Subcutaneous abdominal adipose tissue (tissue), 5 donors: ENCODE data around the gene UPF1.
"Not testable (repeated sequence)": the region's sequence is repeated elsewhere in the genome, so short reads cannot be mapped to it uniquely, and the experiment has no call there.

Experiments used
- H3K27ac ChIP-seq: one replicate; pipeline ENCODE4 v1.7.0; 2013; ENCODE audit warnings: low read depth, mild to moderate bottlenecking, inconsistent platforms, low read length, moderate library complexity
- H3K27me3 ChIP-seq, 5 donors: one replicate each; pipeline ENCODE4 v1.7.0; 2013; ENCODE audit warnings: low read length in 5 of 5, inconsistent platforms in 1 of 5; ENCODE audit not compliant: control insufficient read depth in 5 of 5, insufficient read depth in 4 of 5
- H3K36me3 ChIP-seq, 5 donors: one replicate each; pipeline ENCODE4 v1.7.0; 2013; ENCODE audit warnings: low read length in 5 of 5; ENCODE audit not compliant: control insufficient read depth in 5 of 5, insufficient read depth in 5 of 5
- H3K4me1 ChIP-seq, 5 donors: one replicate each; pipeline ENCODE4 v1.7.0; 2013; ENCODE audit warnings: low read length in 5 of 5, mild to moderate bottlenecking in 3 of 5, moderate library complexity in 1 of 5; ENCODE audit not compliant: control insufficient read depth in 5 of 5, insufficient read depth in 5 of 5
- H3K4me3 ChIP-seq, 5 donors: one replicate each; pipeline ENCODE4 v1.7.0; 2013; ENCODE audit warnings: low read length in 5 of 5, low read depth in 1 of 5
- H3K9ac ChIP-seq, 5 donors: one replicate each; pipeline ENCODE4 v1.7.0; 2013; ENCODE audit warnings: low read length in 5 of 5, mild to moderate bottlenecking in 4 of 5, moderate library complexity in 3 of 5
- H3K9me3 ChIP-seq, 5 donors: one replicate each; pipeline ENCODE4 v1.7.0; 2013; ENCODE audit warnings: low read length in 5 of 5; ENCODE audit not compliant: control insufficient read depth in 5 of 5
- donor health status: healthy.
- donor health status: healthy.
- donor health status: healthy.
- donor health status: healthy.
- donor health status: healthy.

UPF1 gene

GRCh38 chr19:18799389-18799970 lies 32.3 kb upstream of the UPF1 start:
- Histone ChIP-seq H3K4me1 (peaks cover 0 to 6% (median 3%) of the 10 kb centered on the region in 5 donors), H3K36me3 (no peaks in the 10 kb centered on the region), H3K27ac (no peak overlapping the region), H3K9me3 (no peaks in the 10 kb centered on the region), H3K9ac (no peak overlapping the region), H3K27me3 (peaks cover 14 to 44% (median 25%) of the 10 kb centered on the region in 5 donors), H3K4me3 (no peak overlapping the region)

GRCh38 chr19:18800079-18800478 lies 31.7 kb upstream of the UPF1 start:
- Histone ChIP-seq H3K9ac (no peak overlapping the region), H3K4me1 (peaks cover 0 to 6% (median 3%) of the 10 kb centered on the region in 5 donors), H3K36me3 (no peaks in the 10 kb centered on the region), H3K4me3 (no peak overlapping the region), H3K27ac (no peak overlapping the region), H3K9me3 (no peaks in the 10 kb centered on the region), H3K27me3 (peaks cover 14 to 43% (median 21%) of the 10 kb centered on the region in 5 donors)

GRCh38 chr19:18800636-18801035 lies 31.1 kb upstream of the UPF1 start:
- no peak overlapping the region for H3K9ac ChIP-seq
- H3K27me3 ChIP-seq = peaks cover 14 to 38% (median 20%) of the 10 kb centered on the region in 5 donors
- H3K36me3 ChIP-seq = no peaks in the 10 kb centered on the region
- peaks cover 0 to 2% (median 1%) of the 10 kb centered on the region in 5 donors for H3K4me1 ChIP-seq
- H3K27ac ChIP-seq = no peak overlapping the region
- no peaks in the 10 kb centered on the region for H3K9me3 ChIP-seq
- no peak overlapping the region for H3K4me3 ChIP-seq

GRCh38 chr19:18802354-18802753 lies 29.4 kb upstream of the UPF1 start:
- Histone ChIP-seq H3K4me1 (no peaks in the 10 kb centered on the region), H3K27me3 (peaks cover 10 to 25% (median 13%) of the 10 kb centered on the region in 5 donors), H3K9me3 (no peaks in the 10 kb centered on the region), H3K27ac (no peak overlapping the region), H3K36me3 (no peaks in the 10 kb centered on the region), H3K9ac (no peak overlapping the region), H3K4me3 (no peak overlapping the region)

GRCh38 chr19:18803550-18804138 lies 28.1 kb upstream of the UPF1 start:
- peaks cover 5 to 16% (median 7%) of the 10 kb centered on the region in 5 donors for H3K27me3 ChIP-seq
- no peak overlapping the region for H3K27ac ChIP-seq
- H3K4me3 ChIP-seq = no peak overlapping the region
- no peaks in the 10 kb centered on the region for H3K36me3 ChIP-seq
- no peak overlapping the region for H3K9ac ChIP-seq
- peaks cover 0 to 9% (median 0%) of the 10 kb centered on the region in 5 donors for H3K4me1 ChIP-seq
- H3K9me3 ChIP-seq = no peaks in the 10 kb centered on the region

- no peak overlapping the region for H3K4me3 ChIP-seq
- H3K36me3 ChIP-seq = no peaks in the 10 kb centered on the region
- H3K4me1 ChIP-seq = peaks cover 0 to 13% (median 4%) of the 10 kb centered on the region in 5 donors
- H3K27ac ChIP-seq = no peak overlapping the region
- no peak overlapping the region for H3K9ac ChIP-seq
- H3K9me3 ChIP-seq = no peaks in the 10 kb centered on the region
- H3K27me3 ChIP-seq = peaks cover 0 to 12% (median 1%) of the 10 kb centered on the region in 5 donors
Observed at GRCh38 chr19:18804139-18804601, 27.6 kb upstream of the UPF1 start.

- H3K36me3 ChIP-seq = no peaks in the 10 kb centered on the region
- no peaks in the 10 kb centered on the region for H3K9me3 ChIP-seq
- H3K27me3 ChIP-seq = peaks cover 0 to 11% (median 0%) of the 10 kb centered on the region in 5 donors
- H3K9ac ChIP-seq = no peak overlapping the region
- peaks cover 0 to 18% (median 9%) of the 10 kb centered on the region in 5 donors for H3K4me1 ChIP-seq
- no peak overlapping the region for H3K4me3 ChIP-seq
- no peak overlapping the region for H3K27ac ChIP-seq
Observed at GRCh38 chr19:18804643-18805042, 27.1 kb upstream of the UPF1 start.

GRCh38 chr19:18807861-18808331 lies 23.9 kb upstream of the UPF1 start:
- H3K4me3 ChIP-seq = no peak overlapping the region
- no peak overlapping the region for H3K27ac ChIP-seq
- H3K4me1 ChIP-seq = peaks cover 0 to 19% (median 11%) of the 10 kb centered on the region in 5 donors
- peaks cover 0 to 5% (median 0%) of the 10 kb centered on the region in 5 donors for H3K27me3 ChIP-seq
- H3K9ac ChIP-seq = peak overlapping the region in 1 of 5 donors; percentile 11
- H3K36me3 ChIP-seq = no peaks in the 10 kb centered on the region
- H3K9me3 ChIP-seq = no peaks in the 10 kb centered on the region

GRCh38 chr19:18809149-18809868 lies 22.4 kb upstream of the UPF1 start:
- Histone ChIP-seq H3K4me1 (peaks cover 0 to 28% (median 19%) of the 10 kb centered on the region in 5 donors), H3K9me3 (no peaks in the 10 kb centered on the region), H3K36me3 (no peaks in the 10 kb centered on the region), H3K27ac (no peak overlapping the region), H3K27me3 (no peaks in the 10 kb centered on the region), H3K4me3 (peak overlapping the region in 4 of 5 donors; percentile 11 to 55 (median 37)), H3K9ac (peak overlapping the region in 1 of 5 donors; percentile 41)

- H3K27ac ChIP-seq, H3K9me3 ChIP-seq, H3K4me3 ChIP-seq, H3K36me3 ChIP-seq, H3K9ac ChIP-seq, H3K27me3 ChIP-seq: not testable (repeated sequence)
- H3K4me1 ChIP-seq = peaks cover 0 to 29% (median 19%) of the 10 kb centered on the region in 5 donors
Observed at GRCh38 chr19:18811638-18812037, 20.1 kb upstream of the UPF1 start.
